HG02763 (cell line): ENCODE data around the gene PTPRCAP.
"Not testable (repeated sequence)": the region's sequence is repeated elsewhere in the genome, so short reads cannot be mapped to it uniquely, and the experiment has no call there.

ENCODE experiments used
- ATAC-seq: cut with Tn5 transposase; IDR thresholded peaks from one replicate; pipeline ENCODE4 v1.9.1; 2021; ENCODE audit warnings: mild to moderate bottlenecking, moderate library complexity; ENCODE audit not compliant: unreplicated experiment

The PTPRCAP gene

GRCh38 chr11:67437082-67437808, at the start of gene PTPRCAP:
PTPRCAP (minus strand) TSS chr11:67437682; CDS start chr11:67437619, 63 bp downstream.
- no peak for ATAC-seq

GRCh38 chr11:67486481-67487195, 49.2 kb upstream of the PTPRCAP start:
- peak; percentile 35 for ATAC-seq

GRCh38 chr11:67485873-67486361, 48.4 kb upstream of the PTPRCAP start:
- not testable (repeated sequence) for ATAC-seq

GRCh38 chr11:67484847-67485311, 47.4 kb upstream of the PTPRCAP start:
- no peak for ATAC-seq

- no peak for ATAC-seq
Measured at GRCh38 chr11:67483831-67484665, 46.6 kb upstream of the PTPRCAP start.

GRCh38 chr11:67482827-67483798, 45.6 kb upstream of the PTPRCAP start, which contains the start of gene AIP:
AIP (plus strand) TSS chr11:67483026; CDS start chr11:67483159, 133 bp downstream.
- peak; percentile 64 for ATAC-seq

GRCh38 chr11:67482275-67482826, 44.9 kb upstream of the PTPRCAP start:
- ATAC-seq, result no peak

GRCh38 chr11:67477344-67478050, 40.0 kb upstream of the PTPRCAP start:
- ATAC-seq, result not testable (repeated sequence)

- not testable (repeated sequence) for ATAC-seq
Measured at GRCh38 chr11:67476692-67477091, 39.2 kb upstream of the PTPRCAP start.

GRCh38 chr11:67472882-67473281, 35.4 kb upstream of the PTPRCAP start:
- no peak for ATAC-seq

- ATAC-seq, result no peak
Measured at GRCh38 chr11:67470337-67471002, 33.0 kb upstream of the PTPRCAP start.

GRCh38 chr11:67469508-67469811, 32.0 kb upstream of the PTPRCAP start:
- ATAC-seq, result no peak

GRCh38 chr11:67468759-67469507, 31.5 kb upstream of the PTPRCAP start, which contains the start of gene TMEM134:
TMEM134 (minus strand) TSS chr11:67469251; CDS start chr11:67469192, 59 bp downstream.
- ATAC-seq, result peak; percentile 65

- ATAC-seq, result peak; percentile 1
Measured at GRCh38 chr11:67468456-67468758, 30.9 kb upstream of the PTPRCAP start.

GRCh38 chr11:67468056-67468455, 30.6 kb upstream of the PTPRCAP start:
- ATAC-seq, result no peak

GRCh38 chr11:67466962-67467771, 29.7 kb upstream of the PTPRCAP start:
- no peak for ATAC-seq

GRCh38 chr11:67466367-67466766, 28.9 kb upstream of the PTPRCAP start:
- no peak for ATAC-seq
